NT2/D1 (cell line): ENCODE results near the gene SOS2.

Experiments used
- YY1 ChIP-seq: IDR thresholded peaks from 2 replicates; pipeline ENCODE4 v1.6.1; 2011; ENCODE audit not compliant: insufficient read length, insufficient read depth
- ZNF274 ChIP-seq: IDR thresholded peaks from 2 replicates; pipeline ENCODE4 v1.6.1; 2011; ENCODE audit warnings: mild to moderate bottlenecking, low read depth, low read length

GRCh38 chr14:50095895-50096294 is 135.5 kb downstream of the SOS2 start:
- no peak for TF ChIP-seq ZNF274
- TF ChIP-seq YY1, result no peak
